PFSK-1 (cell line): ENCODE results near the gene ITGA1.

Experiments used
- FOXP2 ChIP-seq: optimal IDR thresholded peaks from 2 replicates; pipeline ENCODE3; 2011; ENCODE audit warnings: borderline replicate concordance, control low read depth, inconsistent platforms; ENCODE audit not compliant: insufficient read depth; ENCODE audit errors: extremely low read length, extremely low read depth
- POLR2AphosphoS5 ChIP-seq: IDR thresholded peaks from 2 replicates; pipeline ENCODE4 v1.6.1; 2012; ENCODE audit warnings: low read depth, mild to moderate bottlenecking, control low read depth, low read length, moderate library complexity
- SIN3A ChIP-seq: IDR thresholded peaks from 2 replicates; pipeline ENCODE4 v1.6.1; 2012; ENCODE audit warnings: mild to moderate bottlenecking, low read length, moderate library complexity, borderline replicate concordance; ENCODE audit not compliant: insufficient read depth
- TAF1 ChIP-seq: IDR thresholded peaks from 2 replicates; pipeline ENCODE4 v1.6.1; 2012; ENCODE audit warnings: low read length, control low read depth, borderline replicate concordance; ENCODE audit not compliant: insufficient read depth
- TF ChIP-seq, protein P1 (sequence below), 2 experiments: IDR thresholded peaks; 2 replicates each; pipeline versions ENCODE4 v1.6.1 to v1.8.0; 2011 to 2012; ENCODE audit warnings: low read depth in 2 of 2, low read length in 2 of 2, control low read depth in 1 of 2, inconsistent platforms in 1 of 2, mild to moderate bottlenecking in 1 of 2, moderate library complexity in 1 of 2; ENCODE audit not compliant: insufficient read depth in 1 of 2

Gene ITGA1

DNA sequence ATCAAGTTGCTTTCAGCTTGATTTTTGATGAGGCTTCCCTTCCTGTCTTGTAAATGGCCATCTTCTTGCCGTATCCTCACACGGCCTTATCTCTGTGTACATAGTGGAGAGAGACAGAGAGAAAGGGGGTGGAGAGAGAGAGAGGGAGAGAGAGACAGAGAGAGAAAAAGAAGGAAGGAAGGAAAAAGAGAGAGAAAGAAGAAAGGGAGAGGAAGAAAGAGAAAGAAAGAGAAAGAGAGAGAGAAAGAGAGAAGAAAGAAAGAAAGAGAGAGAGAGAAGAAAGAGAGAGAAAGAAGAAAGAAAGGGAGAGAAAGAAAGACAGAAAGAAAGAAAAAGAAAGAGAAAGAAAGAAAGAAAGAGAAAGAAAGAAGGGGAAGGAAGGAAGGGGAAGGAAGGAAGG, 46.6 kb downstream of the ITGA1 start:
- TF ChIP-seq POLR2AphosphoS5: no peak
- no peak for TF ChIP-seq TAF1
- no peak for TF ChIP-seq FOXP2

DNA sequence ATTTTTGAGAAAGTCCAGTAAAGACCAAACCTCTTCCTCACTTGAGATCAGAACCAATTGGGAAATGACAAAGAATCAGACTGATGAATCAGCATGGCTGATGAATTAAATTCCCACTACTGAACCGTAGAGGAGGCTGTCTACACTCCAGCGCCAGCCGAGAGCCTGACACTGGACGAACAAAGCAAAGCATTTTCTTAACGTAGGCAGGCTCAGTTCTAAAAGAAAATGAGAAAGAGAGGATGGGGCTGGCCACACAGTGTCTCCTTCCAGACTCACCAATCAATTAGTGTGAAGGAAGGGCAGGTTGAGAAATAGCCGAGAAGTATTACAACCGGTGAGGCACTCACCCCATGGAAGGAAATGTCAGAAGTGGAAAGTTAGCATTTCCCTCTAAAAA, 49.4 kb downstream of the ITGA1 start:
- TF ChIP-seq, protein P1, sequence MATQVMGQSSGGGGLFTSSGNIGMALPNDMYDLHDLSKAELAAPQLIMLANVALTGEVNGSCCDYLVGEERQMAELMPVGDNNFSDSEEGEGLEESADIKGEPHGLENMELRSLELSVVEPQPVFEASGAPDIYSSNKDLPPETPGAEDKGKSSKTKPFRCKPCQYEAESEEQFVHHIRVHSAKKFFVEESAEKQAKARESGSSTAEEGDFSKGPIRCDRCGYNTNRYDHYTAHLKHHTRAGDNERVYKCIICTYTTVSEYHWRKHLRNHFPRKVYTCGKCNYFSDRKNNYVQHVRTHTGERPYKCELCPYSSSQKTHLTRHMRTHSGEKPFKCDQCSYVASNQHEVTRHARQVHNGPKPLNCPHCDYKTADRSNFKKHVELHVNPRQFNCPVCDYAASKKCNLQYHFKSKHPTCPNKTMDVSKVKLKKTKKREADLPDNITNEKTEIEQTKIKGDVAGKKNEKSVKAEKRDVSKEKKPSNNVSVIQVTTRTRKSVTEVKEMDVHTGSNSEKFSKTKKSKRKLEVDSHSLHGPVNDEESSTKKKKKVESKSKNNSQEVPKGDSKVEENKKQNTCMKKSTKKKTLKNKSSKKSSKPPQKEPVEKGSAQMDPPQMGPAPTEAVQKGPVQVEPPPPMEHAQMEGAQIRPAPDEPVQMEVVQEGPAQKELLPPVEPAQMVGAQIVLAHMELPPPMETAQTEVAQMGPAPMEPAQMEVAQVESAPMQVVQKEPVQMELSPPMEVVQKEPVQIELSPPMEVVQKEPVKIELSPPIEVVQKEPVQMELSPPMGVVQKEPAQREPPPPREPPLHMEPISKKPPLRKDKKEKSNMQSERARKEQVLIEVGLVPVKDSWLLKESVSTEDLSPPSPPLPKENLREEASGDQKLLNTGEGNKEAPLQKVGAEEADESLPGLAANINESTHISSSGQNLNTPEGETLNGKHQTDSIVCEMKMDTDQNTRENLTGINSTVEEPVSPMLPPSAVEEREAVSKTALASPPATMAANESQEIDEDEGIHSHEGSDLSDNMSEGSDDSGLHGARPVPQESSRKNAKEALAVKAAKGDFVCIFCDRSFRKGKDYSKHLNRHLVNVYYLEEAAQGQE (IDR thresholded peaks at IDR 0.05; ENCODE audit: insufficient read depth in 1 of 2, low read depth in 2 of 2, low read length in 2 of 2): no peak
- TF ChIP-seq SIN3A (no peak), FOXP2 (no peak), TAF1 (no peak), POLR2AphosphoS5 (no peak)

- TF ChIP-seq FOXP2: no peak
- TF ChIP-seq, protein P1 (IDR thresholded peaks at IDR 0.05; ENCODE audit: insufficient read depth in 1 of 2, low read depth in 2 of 2, low read length in 2 of 2): no peak
- no peak for TF ChIP-seq SIN3A
- TF ChIP-seq POLR2AphosphoS5: no peak
- no peak for TF ChIP-seq TAF1
Measured at GRCh38 chr5:52837591-52838001, 49.9 kb downstream of the ITGA1 start.

- TF ChIP-seq FOXP2 (no peak), TAF1 (no peak), POLR2AphosphoS5 (no peak), SIN3A (no peak)
- TF ChIP-seq, protein P1 (IDR thresholded peaks at IDR 0.05; ENCODE audit: insufficient read depth in 1 of 2, low read depth in 2 of 2, low read length in 2 of 2): no peak
Measured at GRCh38 chr5:52838326-52839015, 50.8 kb downstream of the ITGA1 start.

GRCh38 chr5:52839285-52839684, 51.6 kb downstream of the ITGA1 start:
- TF ChIP-seq TAF1 (no peak), FOXP2 (no peak), POLR2AphosphoS5 (no peak), SIN3A (no peak)
- TF ChIP-seq, protein P1 (IDR thresholded peaks at IDR 0.05; ENCODE audit: insufficient read depth in 1 of 2, low read depth in 2 of 2, low read length in 2 of 2): no peak
